ENCODE measurements around the gene MBD2.

- TF ChIP-seq CTCF (conservative IDR thresholded peaks at IDR 0.05; ENCODE audit: low read depth, low read length) (no peak), EZH2phosphoT487 (IDR thresholded peaks at IDR 0.05; ENCODE audit: borderline replicate concordance, low read length) (no peak)
Observed at GRCh38 chr18:54154231-54154630, 70.2 kb downstream of the MBD2 start.
